AG09319 (cell line): ENCODE measurements around the gene CDC23.
"Not testable (repeated sequence)": the region's sequence is repeated elsewhere in the genome, so short reads cannot be mapped to it uniquely, and the experiment has no call there.

ENCODE experiments used
- DNase-seq: peaks from one replicate; pipeline ENCODE4 v3.0.0-alpha.2; 2010; ENCODE audit warnings: low read depth; ENCODE audit errors: extremely low read depth
- TF ChIP-seq, protein P1 (sequence below): IDR thresholded peaks from 2 replicates; pipeline ENCODE4 v1.5.1; 2011; ENCODE audit warnings: low read depth, mild to moderate bottlenecking, inconsistent platforms, low read length, moderate library complexity

The CDC23 gene

DNA sequence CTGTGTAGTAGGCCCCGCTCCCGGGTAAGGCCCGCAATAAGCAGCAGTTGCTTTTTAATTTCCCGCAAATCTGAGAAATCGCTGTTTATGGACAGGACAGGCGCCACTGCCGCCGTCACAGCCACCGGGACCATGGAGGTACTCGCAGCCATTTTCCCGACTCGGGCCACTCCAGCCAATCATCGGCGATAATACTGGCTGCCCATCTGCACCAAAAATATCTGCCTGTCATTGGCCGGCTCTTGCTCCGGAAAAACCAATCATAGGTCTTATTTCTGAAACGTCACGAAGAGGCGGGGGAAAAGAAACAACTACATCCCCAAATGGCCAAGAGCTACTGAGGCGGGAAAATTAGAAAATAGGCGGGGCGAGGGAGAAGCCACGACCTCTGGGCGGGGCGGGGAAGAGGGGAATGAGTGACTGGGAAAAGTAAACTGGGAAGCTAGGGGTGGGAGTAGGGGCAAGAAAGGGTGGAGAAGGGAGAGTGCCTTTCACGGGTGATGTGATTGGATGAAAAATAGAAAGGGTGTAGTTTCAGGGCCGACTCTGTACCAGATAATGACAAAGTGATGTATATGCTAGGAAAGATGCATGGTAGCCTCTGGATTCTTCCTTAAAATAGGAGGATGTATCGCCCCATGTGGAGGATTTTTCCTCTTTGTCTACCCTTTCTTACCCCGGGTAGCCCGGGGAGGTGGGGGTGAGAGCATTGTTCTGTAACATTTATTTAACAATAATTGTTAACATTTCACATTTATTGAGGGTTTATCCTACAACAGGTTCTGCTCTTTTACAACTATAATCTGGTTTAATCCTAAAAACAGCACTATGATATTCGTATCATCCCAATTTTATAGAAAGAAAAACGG is at the start of gene CDC23:
Gene CDC23 (minus strand): TSS at position 163 of the 869 bp plus-strand sequence. CDS start 11 bp downstream, at position 152.
- DNase-seq: peak; percentile 90
- TF ChIP-seq, protein P1, sequence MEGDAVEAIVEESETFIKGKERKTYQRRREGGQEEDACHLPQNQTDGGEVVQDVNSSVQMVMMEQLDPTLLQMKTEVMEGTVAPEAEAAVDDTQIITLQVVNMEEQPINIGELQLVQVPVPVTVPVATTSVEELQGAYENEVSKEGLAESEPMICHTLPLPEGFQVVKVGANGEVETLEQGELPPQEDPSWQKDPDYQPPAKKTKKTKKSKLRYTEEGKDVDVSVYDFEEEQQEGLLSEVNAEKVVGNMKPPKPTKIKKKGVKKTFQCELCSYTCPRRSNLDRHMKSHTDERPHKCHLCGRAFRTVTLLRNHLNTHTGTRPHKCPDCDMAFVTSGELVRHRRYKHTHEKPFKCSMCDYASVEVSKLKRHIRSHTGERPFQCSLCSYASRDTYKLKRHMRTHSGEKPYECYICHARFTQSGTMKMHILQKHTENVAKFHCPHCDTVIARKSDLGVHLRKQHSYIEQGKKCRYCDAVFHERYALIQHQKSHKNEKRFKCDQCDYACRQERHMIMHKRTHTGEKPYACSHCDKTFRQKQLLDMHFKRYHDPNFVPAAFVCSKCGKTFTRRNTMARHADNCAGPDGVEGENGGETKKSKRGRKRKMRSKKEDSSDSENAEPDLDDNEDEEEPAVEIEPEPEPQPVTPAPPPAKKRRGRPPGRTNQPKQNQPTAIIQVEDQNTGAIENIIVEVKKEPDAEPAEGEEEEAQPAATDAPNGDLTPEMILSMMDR: no peak

DNA sequence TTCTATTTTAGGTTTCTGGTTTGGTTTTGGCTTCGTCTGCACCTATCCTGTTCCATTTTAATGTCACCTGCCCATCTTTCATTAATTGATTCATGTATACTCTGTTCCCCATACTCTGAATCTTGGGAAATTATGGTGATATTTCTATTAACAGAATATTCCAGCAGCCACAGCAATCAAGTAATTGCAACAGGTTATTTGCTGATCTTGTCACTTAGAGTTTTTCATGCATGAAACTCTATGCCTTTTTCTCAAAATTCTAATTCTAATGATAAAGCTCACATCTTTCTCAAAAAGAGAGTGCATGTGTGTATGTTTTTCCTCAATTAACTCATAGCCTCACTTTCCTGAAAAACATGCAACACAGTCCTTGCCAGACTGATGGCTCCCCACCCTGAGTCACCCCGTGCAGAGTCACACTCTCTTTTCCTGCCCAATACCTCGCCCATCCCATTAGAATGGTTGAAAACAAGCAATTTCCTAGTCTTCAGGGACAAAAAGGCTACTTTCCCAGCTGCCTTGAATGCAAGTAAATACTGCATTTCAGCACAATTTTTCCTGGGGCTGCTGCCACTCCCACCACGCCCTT is 45.7 kb upstream of the CDC23 start:
- TF ChIP-seq, protein P1: no peak
- no peak for DNase-seq

DNA sequence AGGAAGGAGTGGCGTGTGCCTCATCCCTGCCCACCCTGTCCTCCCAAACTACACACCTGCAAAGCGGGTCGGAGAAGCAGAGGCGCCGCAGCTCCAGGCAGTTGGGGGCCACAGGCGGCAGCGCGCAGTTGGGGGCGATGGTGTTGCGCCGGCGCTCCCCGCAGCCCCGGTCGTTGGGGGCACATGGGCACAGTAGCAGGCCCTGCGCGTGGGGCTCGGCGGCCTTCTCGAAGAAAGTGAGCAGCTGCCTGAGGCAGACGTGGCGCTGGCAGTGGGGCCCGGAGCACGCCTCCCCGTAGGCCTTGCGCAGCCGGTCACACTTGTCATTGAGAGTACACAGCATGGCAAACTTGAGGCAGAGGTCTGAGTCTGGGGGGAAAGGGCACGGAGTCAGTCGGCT is 44.5 kb upstream of the CDC23 start:
- TF ChIP-seq, protein P1: no peak
- no peak for DNase-seq

DNA sequence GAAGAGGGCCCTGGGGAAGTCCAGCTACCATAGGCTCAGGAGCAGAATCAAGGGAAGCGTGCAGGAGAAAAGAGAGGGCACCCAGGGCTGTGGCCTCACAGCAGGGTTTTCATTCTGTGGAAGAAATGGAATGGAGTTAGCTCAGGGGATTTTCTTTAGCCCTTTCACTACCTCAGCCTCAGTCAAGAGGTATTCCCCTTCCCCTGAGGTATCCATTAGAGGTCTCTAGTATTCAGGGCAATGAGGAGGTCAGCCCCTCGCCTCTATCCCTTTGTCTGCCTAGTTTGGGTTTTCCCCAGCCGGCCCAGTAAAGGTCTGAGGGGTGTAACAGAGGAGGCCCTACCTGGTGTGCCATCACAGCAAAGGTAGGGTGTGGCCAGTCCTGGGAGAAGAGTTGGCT is 39.8 kb upstream of the CDC23 start:
- TF ChIP-seq, protein P1: no peak
- no peak for DNase-seq

- not testable (repeated sequence) for DNase-seq
These were observed 34.7 kb upstream of the CDC23 start for GRCh38 chr5:138247800-138248199.

GRCh38 chr5:138246822-138247221 is 33.7 kb upstream of the CDC23 start:
- TF ChIP-seq, protein P1: no peak
- no peak for DNase-seq

DNA sequence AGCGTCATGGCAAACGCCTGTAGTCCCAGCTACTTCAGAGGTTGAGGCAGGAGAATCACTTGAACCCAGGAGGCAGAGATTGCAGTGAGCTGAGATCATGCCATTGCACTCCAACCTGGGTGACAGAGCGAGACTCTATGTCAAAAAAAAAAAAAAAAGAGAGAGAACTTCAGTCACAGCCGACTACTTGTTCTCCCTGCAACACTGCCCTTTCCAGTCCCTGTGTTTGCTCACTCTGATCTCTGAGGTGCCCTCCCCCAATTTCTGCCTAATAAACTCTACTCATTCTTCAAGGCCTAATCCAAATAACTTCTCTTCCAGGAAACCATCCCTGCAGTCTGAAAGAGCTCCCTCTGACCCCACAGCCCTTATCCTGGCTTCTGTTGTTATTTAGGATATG is 33.2 kb upstream of the CDC23 start:
- no peak for DNase-seq
- TF ChIP-seq, protein P1: no peak

DNA sequence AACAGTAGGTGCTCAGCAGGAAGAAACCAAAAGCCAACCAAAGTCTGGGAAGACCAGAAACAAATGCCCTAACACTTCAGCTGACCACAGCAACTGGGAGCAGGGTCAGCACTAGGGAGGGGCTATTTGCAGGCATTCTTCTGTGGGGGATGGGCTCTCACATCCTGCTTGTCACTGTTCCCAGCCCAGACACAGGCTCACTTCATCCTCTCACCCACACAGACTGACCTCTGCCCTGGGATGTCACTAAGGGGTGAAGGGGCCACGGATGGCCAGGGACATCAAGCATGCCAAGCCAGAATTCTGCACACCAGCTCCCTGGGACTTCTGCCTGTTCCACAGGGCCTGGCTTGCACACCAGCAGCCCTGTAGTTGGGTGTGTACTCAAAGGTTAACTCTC is 32.6 kb upstream of the CDC23 start:
- no peak for DNase-seq
- TF ChIP-seq, protein P1: no peak
